ENCODE data around the gene HOOK2. TPM values are rescaled to one million over a fixed set of nuclear protein-coding genes. Genes with fewer than 3 reads are reported as not detected.

The HOOK2 gene
- total and polyA plus RNA-seq, 2 of the 13 experiments (the other 11 are each of a cell fraction or from before 2014, with no cell fraction given), result 9.2 to 12.9 TPM

- no TSS peak for BruUV-seq (replicated peaks)
- no peak overlapping the region for H3K4me2 ChIP-seq (ENCODE audit: low read depth, low read length)
- WGBS (ENCODE audit: low lambda C conversion rate), result 97% methylated on average over 14 of the region's 16 CpGs
- 0 out of 2 replicates have a peak, but pooled peaks cover 4% of the 10 kb centered on the region for H3K4me1 ChIP-seq (ENCODE audit: insufficient read depth, low read length)
- H3K9me3 ChIP-seq (ENCODE audit: low read length), result no peaks in the 10 kb centered on the region
- H4K20me1 ChIP-seq (ENCODE audit: insufficient read depth, low read length), result no peaks in the 10 kb centered on the region
- ChIA-PET CTCF (ENCODE audit: low intra/inter-chr PET ratio, low total read pairs) (interaction anchor here (1.8 kb wide), 1 partner anchor 32 kb away, joined by 6 read pairs; no protein-coding TSS in a partner anchor), POLR2A (interaction anchor here (1.1 kb wide), 1 partner anchor 9 kb away, joined by 4 read pairs; no protein-coding TSS in a partner anchor)
- H2AFZ ChIP-seq (ENCODE audit: low read length), result no peak overlapping the region
- FAIRE-seq (no peak), ATAC-seq (no peak), DNase-seq (ENCODE audit: low spot score) (no peak)
- H3K27me3 ChIP-seq (ENCODE audit: control insufficient read depth in 1 of 2, insufficient read depth in 2 of 2, low read length in 2 of 2), result no peaks in the 10 kb centered on the region
- in situ Hi-C loops (cut with HindIII; ENCODE audit: extremely low pct_ligation_motif_present, low pct_unique_long_range_greater_than_20kb) (loop anchor here (5.0 kb wide), 1 partner anchor 38 kb away; the partner anchor contains the start of genes PRDX2 and THSD8), intact Hi-C loops (cut with micrococcal nuclease; ENCODE audit: unreplicated experiment) (no loop called here)
- no peak overlapping the region for H3K27ac ChIP-seq (ENCODE audit: extremely low read length, insufficient read depth, low read length)
- no peak for TF ChIP-seq NFE2L1 (CRISPR knock-in tag; IDR thresholded peaks at IDR 0.05; ENCODE audit: borderline replicate concordance)
- no peak for TF ChIP-seq TMF1 (CRISPR knock-in tag; IDR thresholded peaks at IDR 0.05; ENCODE audit: low read depth)
- TF ChIP-seq ZBTB8A (CRISPR knock-in tag; IDR thresholded peaks at IDR 0.05; ENCODE audit: borderline replicate concordance, low read depth), result no peak
- TF ChIP-seq ZNF3 (CRISPR knock-in tag; IDR thresholded peaks at IDR 0.05), result no peak
- no peak for TF ChIP-seq RERE (CRISPR knock-in tag; IDR thresholded peaks at IDR 0.05; ENCODE audit: low read depth)
- no peak for TF ChIP-seq ZNF792 (CRISPR knock-in tag; IDR thresholded peaks at IDR 0.05)
- TF ChIP-seq TIGD3 (CRISPR knock-in tag; IDR thresholded peaks at IDR 0.05; ENCODE audit: borderline replicate concordance), result no peak
- no peak for TF ChIP-seq RAD21 (CRISPR knock-in tag; IDR thresholded peaks at IDR 0.05)
- no peak for TF ChIP-seq ZNF543 (CRISPR knock-in tag; IDR thresholded peaks at IDR 0.05)
- no peak for TF ChIP-seq RFXANK (CRISPR knock-in tag; IDR thresholded peaks at IDR 0.05)
- TF ChIP-seq THAP9 (CRISPR knock-in tag; IDR thresholded peaks at IDR 0.05; ENCODE audit: borderline replicate concordance), result no peak
- TF ChIP-seq LBX2 (CRISPR knock-in tag; IDR thresholded peaks at IDR 0.05; ENCODE audit: borderline replicate concordance), result no peak
- H3K79me2 ChIP-seq (ENCODE audit: insufficient read depth, low read length), result no peaks in the 10 kb centered on the region
- H3K36me3 ChIP-seq (replicated peaks in 1 of 2; ENCODE audit: control insufficient read depth in 1 of 2, insufficient read depth in 2 of 2, low read length in 2 of 2), result 0 out of 5 replicates have a peak, but pooled peaks cover 0 to 1% of the 10 kb centered on the region in 2 experiments
- H3K4me3 ChIP-seq (replicated peaks in 1 of 3; ENCODE audit: insufficient read depth in 1 of 3, low read depth in 2 of 3, low read length in 3 of 3), result no peak overlapping the region
- no peak overlapping the region for H3K9ac ChIP-seq (ENCODE audit: insufficient read depth, low read depth, low read length)
These were observed 10.7 kb downstream of the HOOK2 start for GRCh38 chr19:12764698-12765097.

Measured in HepG2 (cell line).